ENCODE results near the gene CCM2.
A peak's percentile ranks its signal among the peaks of the same experiment; 100 is the strongest.
"Not testable (repeated sequence)": the region's sequence is repeated elsewhere in the genome, so short reads cannot be mapped to it uniquely, and the experiment has no call there.

Gene CCM2

GRCh38 chr7:45105588-45106188 is 105.7 kb downstream of the CCM2 start:
- no peak for DNase-seq

GRCh38 chr7:45106820-45107219 is 106.8 kb downstream of the CCM2 start:
- DNase-seq: no peak

- DNase-seq: no peak
Observed at GRCh38 chr7:45107356-45107755, 107.4 kb downstream of the CCM2 start.

GRCh38 chr7:45108863-45109262 is 108.9 kb downstream of the CCM2 start:
- no peak for DNase-seq

DNA sequence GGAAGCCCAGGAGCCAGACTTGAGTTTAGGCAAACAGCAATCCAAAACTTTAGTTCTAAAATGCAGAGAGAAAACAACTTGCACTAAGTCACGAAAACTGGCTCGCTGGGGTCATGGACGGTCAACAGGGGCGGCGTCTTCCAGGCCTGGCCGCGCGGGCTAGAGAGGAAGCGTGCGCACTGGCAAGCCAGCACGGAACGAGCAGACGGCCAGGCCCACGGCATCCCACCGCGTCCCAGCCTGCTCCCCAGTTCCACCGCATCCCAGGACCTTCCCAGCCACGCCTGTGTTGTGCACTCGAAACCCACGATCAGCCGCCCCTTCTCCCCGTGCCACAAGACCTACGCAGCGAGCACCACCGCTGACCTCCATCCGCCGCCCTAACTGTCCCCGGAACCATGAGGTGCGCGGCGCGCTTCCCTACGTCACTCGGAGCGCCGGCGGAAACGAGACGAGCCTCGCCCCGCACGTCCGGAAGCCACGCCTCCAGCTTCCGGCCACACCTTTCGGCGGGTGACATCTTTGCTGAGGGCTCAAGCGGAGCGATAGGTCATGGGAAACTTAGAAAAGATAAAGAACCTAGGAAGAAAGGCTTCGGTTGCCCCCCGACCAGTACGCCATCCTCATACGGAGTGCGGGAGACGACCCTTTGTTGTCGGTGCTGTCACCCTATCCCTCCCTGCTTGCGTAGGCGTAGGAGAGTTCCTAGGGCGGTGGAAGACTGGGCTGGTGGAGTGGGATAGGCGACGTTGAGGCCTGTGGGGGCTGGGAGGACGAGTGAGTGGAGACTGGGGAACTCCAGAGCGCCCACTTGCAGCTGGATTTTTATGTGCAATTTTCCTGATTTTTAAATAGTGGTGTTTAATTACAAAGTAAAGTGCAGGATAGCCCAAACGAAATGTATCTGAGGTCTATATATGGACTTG is 111.6 kb downstream of the CCM2 start, which contains the start of gene TBRG4:
Gene TBRG4 (minus strand): TSS at position 400 of the 926 bp plus-strand sequence. CDS start 2,460 bp downstream, outside the sequence.
- peak; percentile 98 for DNase-seq

DNA sequence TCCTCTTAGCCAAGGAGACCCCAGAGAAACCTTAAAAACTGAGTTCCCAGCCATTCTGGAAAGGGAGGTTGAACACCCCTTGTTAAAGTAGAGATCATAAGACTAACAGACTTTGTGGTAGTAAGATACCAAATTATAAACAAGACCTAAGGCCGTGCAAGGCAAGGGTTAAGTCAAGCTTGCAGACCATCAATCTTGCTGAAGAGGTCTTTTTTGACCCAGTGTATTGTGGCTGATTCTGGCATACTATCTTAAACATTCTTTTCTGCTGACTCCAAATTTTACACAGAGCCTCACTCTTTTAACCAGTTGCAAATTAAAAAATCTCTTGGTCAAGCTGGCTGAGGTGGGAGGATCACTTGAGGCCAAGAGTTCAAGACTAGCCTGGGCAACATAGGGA is 112.6 kb downstream of the CCM2 start:
- no peak for DNase-seq

GRCh38 chr7:45114257-45114656 is 114.3 kb downstream of the CCM2 start:
- not testable (repeated sequence) for DNase-seq

GRCh38 chr7:45114926-45115325 is 114.9 kb downstream of the CCM2 start:
- no peak for DNase-seq

- DNase-seq: no peak
Observed at GRCh38 chr7:45116048-45116447, 116.0 kb downstream of the CCM2 start.

DNA sequence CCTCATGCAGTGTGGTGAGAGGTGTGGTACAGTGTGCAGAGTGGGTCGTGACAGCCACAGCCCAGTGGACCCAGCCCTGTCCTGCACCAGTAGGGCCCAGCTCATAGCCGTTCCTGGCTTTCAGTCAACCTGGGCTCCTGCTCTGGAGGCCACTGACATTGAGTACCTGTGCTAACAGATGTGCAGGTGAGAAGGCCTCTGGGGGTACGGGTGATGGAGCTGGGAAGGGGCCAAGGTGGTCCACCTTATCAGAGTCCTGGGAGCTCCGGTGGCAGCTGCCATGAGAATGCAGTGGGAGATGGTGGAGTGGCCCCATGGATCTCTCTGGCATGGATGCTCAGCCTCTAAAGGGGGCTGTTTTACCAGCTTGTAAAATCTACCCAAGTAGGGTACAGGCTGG is 117.6 kb downstream of the CCM2 start:
- no peak for DNase-seq

- DNase-seq: no peak
Observed at GRCh38 chr7:45118292-45118691, 118.3 kb downstream of the CCM2 start.

GRCh38 chr7:45118889-45119331 is 118.9 kb downstream of the CCM2 start:
- no peak for DNase-seq

DNA sequence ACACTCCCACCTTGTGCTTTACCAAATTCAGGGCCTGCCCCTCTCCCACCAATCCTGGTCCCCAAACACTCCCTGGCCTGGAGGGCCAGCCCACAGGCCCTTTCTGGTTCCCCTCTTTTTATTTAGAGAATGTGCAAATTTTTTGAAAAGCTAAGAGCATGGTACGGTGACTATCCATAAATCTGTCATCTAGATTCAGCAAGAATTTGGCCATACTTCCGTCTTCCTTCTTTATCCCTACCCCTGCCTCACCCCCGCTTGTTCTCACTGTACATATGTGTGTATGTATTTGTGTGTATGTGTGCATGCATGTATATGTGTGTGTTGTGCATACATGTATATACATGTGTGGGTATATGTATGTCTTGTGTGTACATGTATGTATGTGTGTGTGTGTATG is 119.5 kb downstream of the CCM2 start:
- no peak for DNase-seq

- DNase-seq: no peak
Observed at GRCh38 chr7:45122975-45123860, 123.2 kb downstream of the CCM2 start.

DNA sequence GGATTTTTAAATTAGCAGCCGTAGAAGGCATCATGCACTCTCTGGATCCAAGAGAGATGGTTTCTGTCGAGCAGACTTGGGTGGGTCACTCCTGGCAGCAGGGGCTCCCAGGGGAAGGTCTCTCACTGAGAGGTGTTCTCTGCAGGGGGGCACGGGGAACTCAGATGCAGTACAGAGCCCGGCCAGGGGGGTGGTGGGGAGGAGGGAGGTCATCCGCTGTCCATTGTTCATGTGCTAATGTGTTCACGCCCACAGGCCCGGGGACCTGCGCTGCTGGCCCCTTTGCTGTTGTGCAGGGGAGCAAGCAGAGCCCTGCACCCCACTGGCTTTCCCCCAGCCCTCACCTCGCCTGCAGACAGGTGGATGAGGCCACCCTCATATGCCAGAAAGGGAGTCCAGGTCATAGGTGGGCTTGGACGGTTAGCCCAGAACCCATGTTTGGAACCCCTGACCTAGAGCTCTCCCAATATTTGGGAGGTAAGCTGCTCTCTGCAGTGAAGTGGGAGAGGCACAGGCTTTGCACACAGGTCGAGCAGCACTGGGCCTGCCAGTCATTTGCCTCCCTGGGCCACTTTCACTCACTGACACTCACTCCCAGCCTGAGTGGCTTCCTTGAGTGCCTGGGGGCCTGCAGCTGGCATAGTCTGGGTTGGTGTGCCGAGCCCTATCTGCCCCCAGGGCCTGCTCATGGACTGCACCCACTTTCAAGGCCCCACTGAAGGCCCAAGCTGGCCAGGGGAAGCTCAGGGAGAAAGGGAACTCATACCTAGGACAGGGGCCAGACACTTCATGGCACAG is 124.1 kb downstream of the CCM2 start:
- no peak for DNase-seq

GRCh38 chr7:45125193-45125904 is 125.3 kb downstream of the CCM2 start:
- DNase-seq: no peak

All from hematopoietic multipotent progenitor cell treated with erythropoietin and hydrocortisone succinate and interleukin-3 and kit ligand, for 6 days (in vitro differentiated cells).